ENCODE measurements around the gene GTF2H4.

- TF ChIP-seq CTCF (conservative IDR thresholded peaks at IDR 0.05; ENCODE audit: low read depth, low read length) (no peak), EZH2 (IDR thresholded peaks at IDR 0.05; ENCODE audit: borderline replicate concordance, low read depth, low read length, poor library complexity, severe bottlenecking) (no peak)
Observed at GRCh38 chr6:30951907-30952469, 44.0 kb downstream of the GTF2H4 start.
